IMR-90 (cell line): ENCODE results near the gene OR10D3.

ENCODE experiments used
- CHD1 ChIP-seq: IDR thresholded peaks from 2 replicates; pipeline ENCODE4 v1.6.1; 2012; ENCODE audit warnings: low read depth, low read length, improper control_type of control experiment
- MAZ ChIP-seq: IDR thresholded peaks from 2 replicates; pipeline ENCODE4 v1.6.1; 2012; ENCODE audit warnings: low read depth, mild to moderate bottlenecking, low read length, improper control_type of control experiment, moderate library complexity, borderline replicate concordance
- MXI1 ChIP-seq: IDR thresholded peaks from 2 replicates; pipeline ENCODE4 v1.6.1; 2012; ENCODE audit warnings: low read depth, mild to moderate bottlenecking, low read length, moderate library complexity, borderline replicate concordance
- POLR2A ChIP-seq: IDR thresholded peaks from 2 replicates; pipeline ENCODE4 v1.6.1; 2012; ENCODE audit warnings: mild to moderate bottlenecking, low read depth, low read length
- RAD21 ChIP-seq: IDR thresholded peaks from 2 replicates; pipeline ENCODE4 v1.6.1; 2012; ENCODE audit warnings: low read length, improper control_type of control experiment
- TF ChIP-seq, protein P1 (sequence below): conservative IDR thresholded peaks from 2 replicates; pipeline ENCODE4 v1.5.1; 2012; ENCODE audit warnings: mild to moderate bottlenecking, low read depth, low read length, improper control_type of control experiment
- TF ChIP-seq, protein P2 (sequence below): fragments of 150-350 bp; IDR thresholded peaks from 2 replicates; pipeline ENCODE4 v1.6.1; 2017; ENCODE audit warnings: mild to moderate bottlenecking, antibody characterized with exemption, low read length, low read depth
- TF ChIP-seq, protein P3 (sequence below): fragments of 150-350 bp; IDR thresholded peaks from 2 replicates; pipeline ENCODE4 v1.6.1; 2016; ENCODE audit warnings: low read depth, mild to moderate bottlenecking, low read length, moderate library complexity, borderline replicate concordance

DNA sequence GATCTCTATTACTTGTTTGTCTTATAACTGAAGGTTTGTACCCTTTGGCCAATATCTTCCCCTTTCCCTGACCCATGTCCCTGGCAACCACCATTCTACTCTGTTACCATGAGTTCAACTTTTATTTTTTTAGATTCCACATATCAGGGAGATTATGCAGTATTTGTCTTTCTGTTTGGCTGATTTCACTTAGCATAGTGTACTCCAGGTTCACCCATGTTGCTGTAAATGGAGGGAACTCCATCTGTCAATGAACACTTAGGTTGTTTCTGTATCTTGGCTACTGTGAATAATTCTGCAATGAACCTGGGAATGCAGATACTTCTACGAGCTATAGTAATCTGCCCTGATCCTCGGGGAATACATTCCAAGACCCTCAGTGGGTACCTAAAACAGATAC lies 14.9 kb downstream of the OR10D3 start:
- no peak for TF ChIP-seq MAZ
- TF ChIP-seq, protein P1, sequence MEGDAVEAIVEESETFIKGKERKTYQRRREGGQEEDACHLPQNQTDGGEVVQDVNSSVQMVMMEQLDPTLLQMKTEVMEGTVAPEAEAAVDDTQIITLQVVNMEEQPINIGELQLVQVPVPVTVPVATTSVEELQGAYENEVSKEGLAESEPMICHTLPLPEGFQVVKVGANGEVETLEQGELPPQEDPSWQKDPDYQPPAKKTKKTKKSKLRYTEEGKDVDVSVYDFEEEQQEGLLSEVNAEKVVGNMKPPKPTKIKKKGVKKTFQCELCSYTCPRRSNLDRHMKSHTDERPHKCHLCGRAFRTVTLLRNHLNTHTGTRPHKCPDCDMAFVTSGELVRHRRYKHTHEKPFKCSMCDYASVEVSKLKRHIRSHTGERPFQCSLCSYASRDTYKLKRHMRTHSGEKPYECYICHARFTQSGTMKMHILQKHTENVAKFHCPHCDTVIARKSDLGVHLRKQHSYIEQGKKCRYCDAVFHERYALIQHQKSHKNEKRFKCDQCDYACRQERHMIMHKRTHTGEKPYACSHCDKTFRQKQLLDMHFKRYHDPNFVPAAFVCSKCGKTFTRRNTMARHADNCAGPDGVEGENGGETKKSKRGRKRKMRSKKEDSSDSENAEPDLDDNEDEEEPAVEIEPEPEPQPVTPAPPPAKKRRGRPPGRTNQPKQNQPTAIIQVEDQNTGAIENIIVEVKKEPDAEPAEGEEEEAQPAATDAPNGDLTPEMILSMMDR: no peak
- TF ChIP-seq RAD21: no peak
- no peak for TF ChIP-seq CHD1
- TF ChIP-seq, protein P2, sequence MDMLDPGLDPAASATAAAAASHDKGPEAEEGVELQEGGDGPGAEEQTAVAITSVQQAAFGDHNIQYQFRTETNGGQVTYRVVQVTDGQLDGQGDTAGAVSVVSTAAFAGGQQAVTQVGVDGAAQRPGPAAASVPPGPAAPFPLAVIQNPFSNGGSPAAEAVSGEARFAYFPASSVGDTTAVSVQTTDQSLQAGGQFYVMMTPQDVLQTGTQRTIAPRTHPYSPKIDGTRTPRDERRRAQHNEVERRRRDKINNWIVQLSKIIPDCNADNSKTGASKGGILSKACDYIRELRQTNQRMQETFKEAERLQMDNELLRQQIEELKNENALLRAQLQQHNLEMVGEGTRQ: no peak
- no peak for TF ChIP-seq MXI1
- TF ChIP-seq, protein P3, sequence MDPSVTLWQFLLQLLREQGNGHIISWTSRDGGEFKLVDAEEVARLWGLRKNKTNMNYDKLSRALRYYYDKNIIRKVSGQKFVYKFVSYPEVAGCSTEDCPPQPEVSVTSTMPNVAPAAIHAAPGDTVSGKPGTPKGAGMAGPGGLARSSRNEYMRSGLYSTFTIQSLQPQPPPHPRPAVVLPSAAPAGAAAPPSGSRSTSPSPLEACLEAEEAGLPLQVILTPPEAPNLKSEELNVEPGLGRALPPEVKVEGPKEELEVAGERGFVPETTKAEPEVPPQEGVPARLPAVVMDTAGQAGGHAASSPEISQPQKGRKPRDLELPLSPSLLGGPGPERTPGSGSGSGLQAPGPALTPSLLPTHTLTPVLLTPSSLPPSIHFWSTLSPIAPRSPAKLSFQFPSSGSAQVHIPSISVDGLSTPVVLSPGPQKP: no peak
- no peak for TF ChIP-seq POLR2A
